Effector memory CD8-positive, alpha-beta T cell (primary cell): ENCODE data around the gene S1PR2.

ENCODE experiments used
- ATAC-seq: fragments of 150-1000 bp; cut with Tn5 transposase; replicated peaks from 2 replicates; pipeline ENCODE4 v1.10.0; 2021; ENCODE audit warnings: mild to moderate bottlenecking, moderate library complexity
- DNase-seq, 3 experiments: peaks; one replicate each; pipeline ENCODE4 v3.0.0; 2021
- H3K27ac Mint-ChIP-seq, 2 donors: one replicate each; pipeline ENCODE4 v1.8.0; 2022; ENCODE audit warnings: mild to moderate bottlenecking in 2 of 2, mixed read lengths in 2 of 2, moderate library complexity in 2 of 2
- H3K27me3 Mint-ChIP-seq, 2 donors: one replicate each; pipeline ENCODE4 v1.8.0; 2022; ENCODE audit warnings: mixed read lengths in 2 of 2
- H3K36me3 Mint-ChIP-seq: one replicate; pipeline ENCODE4 v1.8.0; 2022; ENCODE audit warnings: mild to moderate bottlenecking, moderate library complexity, mixed read lengths; ENCODE audit not compliant: insufficient read depth
- H3K4me1 Mint-ChIP-seq, 2 donors: one replicate each; pipeline ENCODE4 v1.8.0; 2022; ENCODE audit warnings: low read depth in 2 of 2, mixed read lengths in 2 of 2
- H3K4me3 Mint-ChIP-seq, 2 donors: one replicate each; pipeline ENCODE4 v1.8.0; 2022; ENCODE audit warnings: mild to moderate bottlenecking in 2 of 2, mixed read lengths in 2 of 2, moderate library complexity in 2 of 2
- H3K9me3 Mint-ChIP-seq, 2 donors: one replicate each; pipeline ENCODE4 v1.8.0; 2022; ENCODE audit warnings: mixed read lengths in 2 of 2

Gene S1PR2

DNA sequence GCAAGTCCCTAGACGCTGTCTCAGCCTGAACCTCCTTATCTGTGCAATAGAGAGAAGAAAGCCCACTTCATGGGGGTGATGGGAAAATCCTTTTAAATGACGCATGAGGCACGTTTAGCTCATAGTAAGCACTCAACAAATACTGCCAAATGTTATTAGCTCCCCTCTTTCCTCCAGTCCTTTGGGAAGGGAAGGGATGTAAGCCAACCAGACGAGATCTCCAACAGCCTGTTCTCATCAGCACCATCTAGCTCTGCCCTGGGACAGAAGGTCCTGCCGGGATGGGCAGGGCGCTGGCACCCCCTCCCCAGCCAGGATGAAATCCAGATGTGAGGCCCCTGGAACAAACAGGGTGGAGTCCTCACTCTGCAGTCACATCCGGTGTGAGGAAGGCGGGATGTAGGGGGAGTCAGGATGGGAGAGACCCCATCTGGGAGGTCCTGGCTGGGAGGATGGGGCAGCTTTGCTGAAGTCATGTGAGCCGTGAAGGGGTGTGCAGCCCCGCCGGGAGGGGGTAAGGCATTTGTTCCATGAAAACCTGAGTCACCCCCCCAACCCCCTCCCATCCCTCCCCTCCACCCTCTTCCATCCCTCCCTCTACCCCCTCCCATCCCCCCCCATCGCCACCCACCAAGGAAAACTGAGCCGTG is 4.6 kb downstream of the S1PR2 start:
- H3K4me3 Mint-ChIP-seq = no peak overlapping the region
- no peaks in the 10 kb centered on the region for H3K27me3 Mint-ChIP-seq
- peak overlapping the region in 1 of 2 donors; percentile 70 for H3K27ac Mint-ChIP-seq
- no peak for ATAC-seq
- no peaks in the 10 kb centered on the region for H3K9me3 Mint-ChIP-seq
- peaks cover 21 to 22% of the 10 kb centered on the region in 2 donors for H3K4me1 Mint-ChIP-seq
- DNase-seq = no peak
- H3K36me3 Mint-ChIP-seq = peaks cover 41% of the 10 kb centered on the region

DNA sequence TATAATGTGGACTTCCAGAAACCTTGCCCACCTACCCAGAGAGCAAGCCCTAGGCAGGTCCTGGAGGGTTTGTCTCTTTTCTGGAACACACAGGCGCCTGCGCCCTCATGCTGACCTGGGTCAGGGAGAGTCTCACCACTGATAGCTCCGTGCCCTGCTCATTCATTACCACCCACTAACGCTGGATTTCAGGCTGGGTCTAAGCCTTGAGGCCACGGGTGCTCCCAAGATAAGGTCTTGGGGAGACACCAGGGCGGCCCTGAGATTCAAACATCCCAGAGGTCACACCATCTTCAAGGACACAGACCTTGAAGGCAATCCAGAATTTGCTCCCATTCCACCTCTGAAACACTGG is 5.1 kb downstream of the S1PR2 start:
- no peak overlapping the region for H3K4me3 Mint-ChIP-seq
- ATAC-seq = no peak
- no peaks in the 10 kb centered on the region for H3K9me3 Mint-ChIP-seq
- no peaks in the 10 kb centered on the region for H3K27me3 Mint-ChIP-seq
- H3K27ac Mint-ChIP-seq = peak overlapping the region in 1 of 2 donors; percentile 70
- H3K4me1 Mint-ChIP-seq = peaks cover 21 to 22% of the 10 kb centered on the region in 2 donors
- H3K36me3 Mint-ChIP-seq = peaks cover 36% of the 10 kb centered on the region
- DNase-seq = no peak

DNA sequence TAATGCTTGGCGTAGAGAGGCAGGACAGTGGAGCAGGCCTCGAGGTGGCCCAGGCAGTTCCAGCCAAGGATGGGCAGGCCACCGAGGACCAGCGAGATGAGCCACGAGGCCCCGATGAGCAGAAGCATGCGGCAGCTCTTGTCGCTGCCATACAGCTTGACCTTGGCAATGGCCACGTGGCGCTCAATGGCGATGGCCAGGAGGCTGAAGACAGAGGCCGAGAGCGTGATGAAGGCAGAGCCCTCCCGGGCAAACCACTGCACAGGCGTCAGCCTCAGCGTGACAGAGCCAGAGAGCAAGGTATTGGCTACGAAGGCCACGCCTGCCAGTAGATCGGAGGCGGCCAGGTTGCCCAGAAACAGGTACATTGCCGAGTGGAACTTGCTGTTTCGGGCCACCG is 6.8 kb downstream of the S1PR2 start:
- peaks cover 32% of the 10 kb centered on the region for H3K36me3 Mint-ChIP-seq
- peaks cover 16 to 17% of the 10 kb centered on the region in 2 donors for H3K4me1 Mint-ChIP-seq
- H3K27me3 Mint-ChIP-seq = no peaks in the 10 kb centered on the region
- peak overlapping the region in 1 of 2 donors; percentile 57 for H3K27ac Mint-ChIP-seq
- DNase-seq (no peak), ATAC-seq (no peak)
- no peak overlapping the region for H3K4me3 Mint-ChIP-seq
- H3K9me3 Mint-ChIP-seq = no peaks in the 10 kb centered on the region

DNA sequence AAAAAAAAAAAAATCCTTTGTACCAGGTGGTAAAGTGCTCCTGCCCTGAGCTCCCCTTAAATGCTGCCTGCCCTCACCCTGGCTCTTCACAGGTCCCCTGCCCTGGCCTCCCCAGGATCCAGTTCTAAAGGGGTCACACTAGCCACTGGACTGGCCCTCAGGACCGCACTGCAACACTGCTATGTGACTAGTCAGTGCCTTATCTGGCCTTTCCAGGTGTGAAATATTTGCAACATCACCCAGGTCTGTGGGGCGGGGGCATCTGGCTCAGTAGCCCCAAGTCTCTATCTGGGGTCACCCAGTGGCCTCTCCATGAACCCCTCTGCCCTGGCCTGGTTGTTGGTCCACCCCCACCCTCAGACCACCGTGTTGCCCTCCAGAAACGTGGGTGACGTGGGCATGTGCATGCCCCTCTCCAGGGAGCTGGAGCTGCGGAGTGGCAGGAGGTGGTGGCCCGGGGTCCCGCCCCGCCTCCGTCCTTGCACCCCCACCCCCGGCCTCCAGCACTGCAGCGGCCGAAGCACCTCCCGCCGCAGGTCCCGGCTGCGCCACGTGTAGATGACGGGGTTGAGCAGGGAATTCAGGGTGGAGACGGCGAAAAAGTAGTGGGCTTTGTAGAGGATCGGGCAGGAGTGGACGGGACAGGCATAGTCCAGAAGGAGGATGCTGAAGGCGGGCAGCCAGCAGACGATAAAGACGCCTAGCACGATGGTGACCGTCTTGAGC is 7.5 kb downstream of the S1PR2 start:
- ATAC-seq (no peak), DNase-seq (no peak)
- no peak overlapping the region for H3K27ac Mint-ChIP-seq
- no peaks in the 10 kb centered on the region for H3K27me3 Mint-ChIP-seq
- peaks cover 11 to 14% of the 10 kb centered on the region in 2 donors for H3K4me1 Mint-ChIP-seq
- peaks cover 27% of the 10 kb centered on the region for H3K36me3 Mint-ChIP-seq
- H3K9me3 Mint-ChIP-seq = no peaks in the 10 kb centered on the region
- no peak overlapping the region for H3K4me3 Mint-ChIP-seq

DNA sequence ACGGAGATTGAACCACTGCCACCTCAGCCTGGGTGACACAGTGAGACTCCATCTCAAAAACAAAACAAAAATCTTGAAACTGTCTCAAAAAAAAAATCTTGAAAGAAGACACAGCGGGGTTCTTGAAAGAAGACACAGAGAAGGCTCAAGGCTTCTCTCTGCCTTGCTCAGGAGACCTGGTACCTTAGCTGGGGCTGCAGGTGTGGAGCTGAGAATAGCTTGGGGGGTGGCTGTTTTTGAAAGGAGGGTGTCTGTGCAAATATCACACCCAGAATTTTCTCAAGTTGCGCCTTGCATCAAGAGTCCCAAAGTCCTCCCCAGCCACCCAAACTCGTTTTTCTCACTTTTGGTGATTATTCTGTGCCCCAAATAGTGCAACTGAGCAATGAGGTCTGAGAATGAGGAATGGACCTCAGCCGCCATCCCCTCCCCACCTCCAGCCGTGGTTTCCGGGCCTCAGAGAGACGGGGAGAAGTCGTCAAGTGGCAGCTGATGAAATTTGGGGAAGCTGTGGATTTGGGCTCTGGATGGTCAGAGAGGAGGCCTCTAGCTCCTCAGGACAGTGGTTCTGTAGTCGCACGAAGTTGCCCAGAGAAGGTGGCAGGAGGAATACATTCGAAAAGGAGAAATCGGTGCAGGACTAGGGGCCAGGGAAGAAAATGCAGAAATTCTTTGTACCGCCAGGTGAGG is 8.8 kb downstream of the S1PR2 start:
- DNase-seq (no peak), ATAC-seq (no peak)
- Mint-ChIP-seq H3K4me3 (no peak overlapping the region), H3K36me3 (peaks cover 27% of the 10 kb centered on the region), H3K4me1 (peaks cover 11 to 14% of the 10 kb centered on the region in 2 donors), H3K27me3 (no peaks in the 10 kb centered on the region), H3K9me3 (no peaks in the 10 kb centered on the region), H3K27ac (peak overlapping the region in 1 of 2 donors; percentile 44)

DNA sequence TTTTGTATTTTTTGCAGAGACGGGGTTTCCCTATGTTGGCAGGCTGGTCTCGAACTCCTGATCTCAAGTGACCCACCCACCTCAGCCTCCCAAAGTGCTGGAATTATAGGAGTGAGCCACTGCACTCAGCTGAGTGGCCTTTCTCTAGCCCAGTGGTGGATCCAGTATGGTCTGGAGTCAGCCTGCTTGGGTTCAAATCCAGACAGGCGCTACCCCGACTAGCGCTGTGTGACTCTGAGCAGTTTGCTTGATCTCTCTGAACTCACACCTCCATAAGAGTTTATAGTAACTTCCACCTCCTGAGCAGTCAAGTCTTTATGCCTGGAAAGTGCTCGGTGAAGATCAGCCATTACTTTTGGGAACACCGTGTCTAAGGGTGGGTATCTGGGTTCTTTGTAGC is 10.4 kb downstream of the S1PR2 start:
- Mint-ChIP-seq H3K27ac (no peak overlapping the region), H3K27me3 (no peaks in the 10 kb centered on the region), H3K9me3 (no peaks in the 10 kb centered on the region), H3K36me3 (peaks cover 24% of the 10 kb centered on the region), H3K4me3 (no peak overlapping the region), H3K4me1 (peaks cover 5 to 10% of the 10 kb centered on the region in 2 donors)
- DNase-seq (no peak), ATAC-seq (no peak)

DNA sequence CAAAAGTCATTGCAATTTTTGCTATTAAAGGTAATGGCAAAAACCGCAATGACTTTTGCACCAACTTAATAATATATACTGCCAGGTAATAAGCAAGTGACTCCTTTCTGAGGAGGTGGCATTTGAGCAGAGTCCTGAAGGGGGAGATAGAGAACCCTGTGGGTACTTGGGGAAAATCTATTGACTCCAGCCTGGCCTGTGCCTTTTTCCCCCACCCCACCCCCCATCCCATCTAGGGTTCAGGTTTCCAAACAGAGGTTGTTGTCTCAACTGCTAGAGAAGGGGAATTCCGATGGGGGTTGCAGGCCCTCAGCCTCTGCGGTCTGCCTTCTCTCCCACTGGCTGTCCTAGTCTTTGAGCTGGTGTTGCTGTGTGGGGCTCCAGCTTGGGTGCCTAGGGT is 11.5 kb downstream of the S1PR2 start:
- peak; percentile 21 to 30 (median 21) for DNase-seq
- H3K4me3 Mint-ChIP-seq = no peak overlapping the region
- H3K36me3 Mint-ChIP-seq = peaks cover 24% of the 10 kb centered on the region
- peak; percentile 86 for ATAC-seq
- no peaks in the 10 kb centered on the region for H3K27me3 Mint-ChIP-seq
- peaks cover 5 to 8% of the 10 kb centered on the region in 2 donors for H3K4me1 Mint-ChIP-seq
- no peaks in the 10 kb centered on the region for H3K9me3 Mint-ChIP-seq
- H3K27ac Mint-ChIP-seq = no peak overlapping the region

DNA sequence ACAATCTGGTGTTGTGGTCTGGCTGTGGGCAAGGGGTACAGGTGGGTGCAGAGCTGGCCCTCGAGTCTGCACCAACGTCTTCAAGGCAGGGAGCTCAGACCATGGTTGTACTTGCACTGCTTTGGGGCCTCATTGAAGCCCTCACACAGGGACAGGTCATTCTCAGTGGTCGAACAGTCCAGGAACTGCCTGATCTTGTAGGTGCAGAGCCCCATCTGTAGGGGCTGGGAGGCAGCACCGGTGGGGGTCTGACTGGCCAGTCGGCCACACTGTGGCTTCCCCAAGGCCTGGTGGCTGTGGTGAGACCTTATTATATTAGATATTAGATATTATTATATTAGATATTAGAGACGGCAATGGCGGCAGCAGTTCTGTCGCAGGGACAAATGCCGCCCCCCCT is 14.0 kb downstream of the S1PR2 start:
- Mint-ChIP-seq H3K27ac (no peak overlapping the region), H3K4me1 (peaks cover 0 to 2% of the 10 kb centered on the region in 2 donors), H3K36me3 (peaks cover 7% of the 10 kb centered on the region), H3K9me3 (no peaks in the 10 kb centered on the region), H3K4me3 (no peak overlapping the region), H3K27me3 (no peaks in the 10 kb centered on the region)
- DNase-seq (no peak), ATAC-seq (no peak)

DNA sequence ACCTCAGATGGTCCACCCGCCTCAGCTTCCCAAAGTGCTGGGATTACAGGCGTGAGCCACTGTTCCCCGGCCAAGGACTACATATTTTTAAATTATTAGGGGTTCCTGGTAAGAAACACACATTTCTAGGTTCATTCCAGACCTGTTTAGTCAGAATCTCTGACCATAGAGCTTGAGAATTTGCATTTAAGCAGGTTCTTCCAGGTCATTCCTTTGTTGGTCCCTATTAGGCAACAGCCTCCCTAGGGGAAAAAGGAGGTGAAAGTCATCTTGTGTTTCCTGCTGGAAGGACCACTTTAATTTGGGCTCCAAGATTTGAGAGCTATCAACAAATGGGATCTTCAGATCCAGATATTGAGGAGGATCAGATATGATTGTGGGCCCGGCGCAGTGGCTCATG is 16.3 kb downstream of the S1PR2 start:
- H3K4me1 Mint-ChIP-seq = no peaks in the 10 kb centered on the region
- no peak overlapping the region for H3K27ac Mint-ChIP-seq
- no peak overlapping the region for H3K4me3 Mint-ChIP-seq
- peaks cover 2% of the 10 kb centered on the region for H3K36me3 Mint-ChIP-seq
- no peak for DNase-seq
- ATAC-seq = no peak
- H3K9me3 Mint-ChIP-seq = no peaks in the 10 kb centered on the region
- no peaks in the 10 kb centered on the region for H3K27me3 Mint-ChIP-seq

DNA sequence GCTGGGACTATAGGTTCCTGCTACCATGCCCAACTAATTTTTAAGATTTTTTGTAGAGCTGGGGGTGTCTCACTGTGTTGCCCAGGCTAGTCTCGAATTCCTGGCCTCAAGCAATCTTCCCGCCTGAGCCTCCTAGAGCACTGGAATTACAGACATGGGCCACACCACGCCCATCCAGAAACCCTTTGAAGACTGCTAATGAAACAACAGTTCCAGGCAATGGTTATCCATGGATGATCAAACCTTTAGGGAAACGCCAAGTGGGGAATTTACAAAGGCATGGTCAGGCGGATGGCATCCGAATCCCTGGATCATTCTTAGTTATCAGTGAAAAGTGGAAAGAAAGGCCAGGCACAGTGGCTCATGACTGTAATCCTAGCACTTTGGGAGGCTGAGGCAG is 19.4 kb downstream of the S1PR2 start:
- Mint-ChIP-seq H3K36me3 (peaks cover 5% of the 10 kb centered on the region), H3K27me3 (no peaks in the 10 kb centered on the region), H3K4me3 (no peak overlapping the region), H3K4me1 (no peaks in the 10 kb centered on the region), H3K27ac (no peak overlapping the region), H3K9me3 (no peaks in the 10 kb centered on the region)
- no peak for DNase-seq
- no peak for ATAC-seq

DNA sequence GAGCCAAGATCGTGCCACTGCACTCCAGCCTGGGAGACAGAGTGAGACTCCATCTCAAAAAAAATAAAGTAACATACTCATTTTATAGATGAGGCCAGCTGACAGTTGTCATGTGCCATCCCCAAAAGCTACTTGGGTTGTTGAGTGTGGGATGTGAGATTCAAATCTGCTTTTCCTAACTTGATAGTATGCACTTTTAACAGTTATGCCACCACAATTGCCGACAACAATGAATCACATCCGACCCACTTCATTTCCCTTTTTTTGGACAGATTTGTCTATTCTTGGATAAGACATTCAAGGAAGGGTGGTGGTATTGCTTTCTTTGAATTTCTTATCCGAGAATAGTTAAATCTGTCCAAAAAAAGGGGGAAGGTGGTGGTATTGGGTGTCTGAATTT is 20.1 kb downstream of the S1PR2 start:
- Mint-ChIP-seq H3K27me3 (no peaks in the 10 kb centered on the region), H3K9me3 (no peaks in the 10 kb centered on the region), H3K4me3 (no peak overlapping the region), H3K27ac (no peak overlapping the region), H3K36me3 (peaks cover 5% of the 10 kb centered on the region), H3K4me1 (no peaks in the 10 kb centered on the region)
- DNase-seq (no peak), ATAC-seq (no peak)

DNA sequence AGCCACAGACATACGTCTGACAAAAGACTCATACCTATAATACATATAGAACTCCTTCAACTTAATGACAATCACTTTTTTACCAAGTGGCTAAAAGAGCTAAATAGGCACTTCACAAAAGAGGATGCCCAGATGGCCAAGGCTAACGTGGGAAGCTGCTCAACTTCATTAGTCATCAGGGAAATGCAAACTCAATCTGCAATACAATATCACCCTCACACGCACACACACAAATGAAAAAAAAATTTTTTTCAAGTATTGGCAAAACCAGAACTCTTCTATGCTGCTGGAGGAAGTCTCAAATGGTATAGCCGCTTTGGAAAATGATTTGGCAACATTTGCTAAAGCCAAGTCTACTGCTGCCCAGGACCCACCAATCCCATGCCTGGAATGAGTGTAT is 21.8 kb downstream of the S1PR2 start:
- no peaks in the 10 kb centered on the region for H3K4me1 Mint-ChIP-seq
- no peak overlapping the region for H3K4me3 Mint-ChIP-seq
- no peak for ATAC-seq
- no peaks in the 10 kb centered on the region for H3K27me3 Mint-ChIP-seq
- H3K36me3 Mint-ChIP-seq = peaks cover 2% of the 10 kb centered on the region
- H3K27ac Mint-ChIP-seq = no peak overlapping the region
- no peak for DNase-seq
- no peaks in the 10 kb centered on the region for H3K9me3 Mint-ChIP-seq

DNA sequence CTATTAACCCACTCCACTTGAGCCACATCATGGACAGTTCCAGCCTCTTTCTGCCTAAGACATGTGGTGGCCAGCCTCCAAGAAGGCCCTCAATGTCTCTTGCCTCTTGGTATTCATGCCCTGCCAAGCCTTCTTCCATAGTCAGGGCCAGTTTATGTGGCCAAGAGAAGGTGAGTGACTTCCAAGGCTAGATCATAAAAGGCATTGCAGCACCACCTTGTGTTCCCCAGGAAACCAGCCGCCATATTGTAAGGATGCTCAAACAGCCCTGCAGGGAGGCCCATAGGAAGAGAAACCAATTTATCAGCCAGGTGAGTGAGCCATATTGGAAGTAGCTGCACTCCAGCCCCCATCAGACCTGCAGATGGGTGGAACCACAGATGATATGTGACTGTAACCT is 24.1 kb downstream of the S1PR2 start:
- Mint-ChIP-seq H3K4me1 (no peaks in the 10 kb centered on the region), H3K9me3 (no peaks in the 10 kb centered on the region), H3K27me3 (no peaks in the 10 kb centered on the region), H3K4me3 (no peak overlapping the region), H3K27ac (peak overlapping the region in 1 of 2 donors; percentile 38), H3K36me3 (peaks cover 9% of the 10 kb centered on the region)
- DNase-seq (no peak), ATAC-seq (no peak)
